HepG2 (cell line): ENCODE measurements around the gene KLHL33. TPM values are rescaled to one million over a fixed set of nuclear protein-coding genes. Genes with fewer than 3 reads are reported as not detected.
A peak's percentile ranks its signal among the peaks of the same experiment; 100 is the strongest.

Experiments
- DDIT3 ChIP-seq: sonication (generic); formaldehyde crosslinking; IDR thresholded peaks from 2 replicates; pipeline ENCODE4 v1.4.0; 2020; ENCODE audit warnings: mild to moderate bottlenecking, missing genetic modification reagents
- FOXK1 ChIP-seq: sonication (generic); formaldehyde crosslinking; IDR thresholded peaks from 2 replicates; pipeline ENCODE4 v1.4.0; 2020; ENCODE audit warnings: low read depth, missing genetic modification reagents, borderline replicate concordance
- MAFF ChIP-seq: IDR thresholded peaks from 2 replicates; pipeline ENCODE4 v1.6.1; 2011; ENCODE audit warnings: low read depth, low read length, improper control_type of control experiment
- MIER3 ChIP-seq: IDR thresholded peaks from 2 replicates; pipeline ENCODE4 v1.6.1; 2016; ENCODE audit warnings: missing compliant biosample characterization, borderline replicate concordance
- NFE2 ChIP-seq: sonication (generic); formaldehyde crosslinking; IDR thresholded peaks from 2 replicates; pipeline ENCODE4 v1.4.0; 2020; ENCODE audit warnings: missing genetic modification reagents
- POLR2A ChIP-seq, 2 experiments: IDR thresholded peaks; 2 replicates each; pipeline ENCODE4 v1.6.1; 2011; ENCODE audit warnings: low read depth in 2 of 2, low read length in 2 of 2, mild to moderate bottlenecking in 1 of 2, moderate library complexity in 1 of 2; ENCODE audit not compliant: insufficient read depth in 1 of 2
- SOX5 ChIP-seq: IDR thresholded peaks from 2 replicates; pipeline ENCODE4 v1.6.1; 2016; ENCODE audit warnings: borderline replicate concordance
- TBL1XR1 ChIP-seq: fragments of 150-350 bp; IDR thresholded peaks from 2 replicates; pipeline ENCODE4 v1.6.1; 2014; ENCODE audit warnings: borderline replicate concordance, low read length; ENCODE audit not compliant: partially characterized antibody
- TEF ChIP-seq: sonication (generic); formaldehyde crosslinking; IDR thresholded peaks from 2 replicates; pipeline ENCODE4 v1.5.0; 2020; ENCODE audit warnings: missing genetic modification reagents
- ZBTB7B ChIP-seq: sonication (generic); formaldehyde crosslinking; IDR thresholded peaks from 2 replicates; pipeline ENCODE4 v1.4.0; 2020; ENCODE audit warnings: missing genetic modification reagents
- ZKSCAN1 ChIP-seq: fragments of 150-350 bp; IDR thresholded peaks from 2 replicates; pipeline ENCODE4 v1.6.1; 2014; ENCODE audit warnings: low read length
- ZNF251 ChIP-seq: sonication (generic); formaldehyde crosslinking; IDR thresholded peaks from 2 replicates; pipeline ENCODE4 v1.9.0; 2021; ENCODE audit warnings: mild to moderate bottlenecking, missing genetic modification reagents
- ZNF484 ChIP-seq: sonication (generic); formaldehyde crosslinking; IDR thresholded peaks from 2 replicates; pipeline ENCODE4 v1.5.1; 2020; ENCODE audit warnings: mild to moderate bottlenecking, low read depth, missing genetic modification reagents, borderline replicate concordance
- ZNF546 ChIP-seq: sonication (generic); formaldehyde crosslinking; conservative IDR thresholded peaks from 2 replicates; pipeline ENCODE4 v1.8.1; 2023; ENCODE audit warnings: mild to moderate bottlenecking, missing genetic modification reagents
- polyA plus RNA-seq, 8 experiments: library from polyadenylated mRNA; depleted of rRNA in 3 of 8; stranded (reverse) in 7 of 8; unstranded in 1 of 8; fragments of >200 nt; fragmentation: Illumina TruSeq in 4 of 8; extraction: Trizol in 4 of 8; gene quantifications; 2 replicates each; pipeline versions ENCODE4 v1.2.1 to v1.2.3, GENCODE V29; 2011 to 2016; ENCODE audit warnings: low read depth in 4 of 8, missing spikeins in 1 of 8, mixed read lengths in 1 of 8; ENCODE audit not compliant: insufficient read depth in 1 of 8
- total RNA-seq, 5 experiments: library from RNA; depleted of rRNA; stranded (reverse); fragments of >200 nt; fragmentation: Illumina TruSeq; extraction: Trizol; gene quantifications; 2 replicates each; pipeline ENCODE4 v1.2.3, GENCODE V29; 2016; ENCODE audit warnings: low read depth in 1 of 5
- TF ChIP-seq, protein P1 (sequence below): IDR thresholded peaks from 2 replicates; pipeline ENCODE4 v1.6.1; 2016; ENCODE audit warnings: mild to moderate bottlenecking
- TF ChIP-seq, protein P2 (sequence below): sonication (generic); formaldehyde crosslinking; IDR thresholded peaks from 2 replicates; pipeline ENCODE4 v1.4.0; 2020; ENCODE audit warnings: mild to moderate bottlenecking, missing genetic modification reagents
- TF ChIP-seq, protein P3 (sequence below): conservative IDR thresholded peaks from 2 replicates; pipeline ENCODE4 v1.6.1; 2018; ENCODE audit warnings: missing genetic modification reagents
- TF ChIP-seq, protein P4 (sequence below): sonication (generic); formaldehyde crosslinking; IDR thresholded peaks from 2 replicates; pipeline ENCODE4 v1.5.1; 2020; ENCODE audit warnings: missing genetic modification reagents, mild to moderate bottlenecking, borderline replicate concordance
- TF ChIP-seq, protein P5 (sequence below): sonication (generic); formaldehyde crosslinking; IDR thresholded peaks from 2 replicates; pipeline ENCODE4 v1.9.0; 2021; ENCODE audit warnings: missing genetic modification reagents, mild to moderate bottlenecking, borderline replicate concordance
- TF ChIP-seq, protein P6 (sequence below): sonication (generic); formaldehyde crosslinking; IDR thresholded peaks from 2 replicates; pipeline ENCODE4 v1.8.1; 2023; ENCODE audit warnings: mild to moderate bottlenecking, missing genetic modification reagents

KLHL33 gene
- total and polyA plus RNA-seq, 2 of the 13 experiments (the other 11 are each of a cell fraction or from before 2014, with no cell fraction given): not detected

- TF ChIP-seq SOX5 (CRISPR knock-in tag) (peak; percentile 13; the same call in 1 of the 2 replicates), DDIT3 (CRISPR knock-in tag) (no peak), ZNF251 (CRISPR knock-in tag) (no peak; the same call in 1 of the 2 replicates), ZNF546 (peak; percentile 49; the same call in 1 of the 2 replicates), ZBTB7B (CRISPR knock-in tag) (peak; percentile 71; the same call in 1 of the 2 replicates), NFE2 (CRISPR knock-in tag) (no peak), POLR2A (IDR thresholded peaks at IDR 0.05; ENCODE audit: insufficient read depth in 1 of 2, low read depth in 2 of 2, low read length in 2 of 2) (peak; percentile 31 to 84; a peak in 3 of 4 replicates), MIER3 (CRISPR knock-in tag) (no peak), MAFF (no peak), TBL1XR1 (no peak), FOXK1 (no peak), ZKSCAN1 (no peak), ZNF484 (CRISPR knock-in tag) (no peak), TEF (no peak)
- TF ChIP-seq, protein P1, sequence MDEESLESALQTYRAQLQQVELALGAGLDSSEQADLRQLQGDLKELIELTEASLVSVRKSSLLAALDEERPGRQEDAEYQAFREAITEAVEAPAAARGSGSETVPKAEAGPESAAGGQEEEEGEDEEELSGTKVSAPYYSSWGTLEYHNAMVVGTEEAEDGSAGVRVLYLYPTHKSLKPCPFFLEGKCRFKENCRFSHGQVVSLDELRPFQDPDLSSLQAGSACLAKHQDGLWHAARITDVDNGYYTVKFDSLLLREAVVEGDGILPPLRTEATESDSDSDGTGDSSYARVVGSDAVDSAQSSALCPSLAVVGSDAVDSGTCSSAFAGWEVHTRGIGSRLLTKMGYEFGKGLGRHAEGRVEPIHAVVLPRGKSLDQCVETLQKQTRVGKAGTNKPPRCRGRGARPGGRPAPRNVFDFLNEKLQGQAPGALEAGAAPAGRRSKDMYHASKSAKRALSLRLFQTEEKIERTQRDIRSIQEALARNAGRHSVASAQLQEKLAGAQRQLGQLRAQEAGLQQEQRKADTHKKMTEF (CRISPR knock-in tag): peak; percentile 89
- TF ChIP-seq, protein P2, sequence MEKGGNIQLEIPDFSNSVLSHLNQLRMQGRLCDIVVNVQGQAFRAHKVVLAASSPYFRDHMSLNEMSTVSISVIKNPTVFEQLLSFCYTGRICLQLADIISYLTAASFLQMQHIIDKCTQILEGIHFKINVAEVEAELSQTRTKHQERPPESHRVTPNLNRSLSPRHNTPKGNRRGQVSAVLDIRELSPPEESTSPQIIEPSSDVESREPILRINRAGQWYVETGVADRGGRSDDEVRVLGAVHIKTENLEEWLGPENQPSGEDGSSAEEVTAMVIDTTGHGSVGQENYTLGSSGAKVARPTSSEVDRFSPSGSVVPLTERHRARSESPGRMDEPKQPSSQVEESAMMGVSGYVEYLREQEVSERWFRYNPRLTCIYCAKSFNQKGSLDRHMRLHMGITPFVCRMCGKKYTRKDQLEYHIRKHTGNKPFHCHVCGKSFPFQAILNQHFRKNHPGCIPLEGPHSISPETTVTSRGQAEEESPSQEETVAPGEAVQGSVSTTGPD: no peak
- TF ChIP-seq, protein P3, sequence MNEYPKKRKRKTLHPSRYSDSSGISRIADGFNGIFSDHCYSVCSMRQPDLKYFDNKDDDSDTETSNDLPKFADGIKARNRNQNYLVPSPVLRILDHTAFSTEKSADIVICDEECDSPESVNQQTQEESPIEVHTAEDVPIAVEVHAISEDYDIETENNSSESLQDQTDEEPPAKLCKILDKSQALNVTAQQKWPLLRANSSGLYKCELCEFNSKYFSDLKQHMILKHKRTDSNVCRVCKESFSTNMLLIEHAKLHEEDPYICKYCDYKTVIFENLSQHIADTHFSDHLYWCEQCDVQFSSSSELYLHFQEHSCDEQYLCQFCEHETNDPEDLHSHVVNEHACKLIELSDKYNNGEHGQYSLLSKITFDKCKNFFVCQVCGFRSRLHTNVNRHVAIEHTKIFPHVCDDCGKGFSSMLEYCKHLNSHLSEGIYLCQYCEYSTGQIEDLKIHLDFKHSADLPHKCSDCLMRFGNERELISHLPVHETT: no peak; the same call in 1 of the 2 replicates
- TF ChIP-seq, protein P4, sequence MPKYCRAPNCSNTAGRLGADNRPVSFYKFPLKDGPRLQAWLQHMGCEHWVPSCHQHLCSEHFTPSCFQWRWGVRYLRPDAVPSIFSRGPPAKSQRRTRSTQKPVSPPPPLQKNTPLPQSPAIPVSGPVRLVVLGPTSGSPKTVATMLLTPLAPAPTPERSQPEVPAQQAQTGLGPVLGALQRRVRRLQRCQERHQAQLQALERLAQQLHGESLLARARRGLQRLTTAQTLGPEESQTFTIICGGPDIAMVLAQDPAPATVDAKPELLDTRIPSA (CRISPR knock-in tag): no peak
- TF ChIP-seq, protein P5, sequence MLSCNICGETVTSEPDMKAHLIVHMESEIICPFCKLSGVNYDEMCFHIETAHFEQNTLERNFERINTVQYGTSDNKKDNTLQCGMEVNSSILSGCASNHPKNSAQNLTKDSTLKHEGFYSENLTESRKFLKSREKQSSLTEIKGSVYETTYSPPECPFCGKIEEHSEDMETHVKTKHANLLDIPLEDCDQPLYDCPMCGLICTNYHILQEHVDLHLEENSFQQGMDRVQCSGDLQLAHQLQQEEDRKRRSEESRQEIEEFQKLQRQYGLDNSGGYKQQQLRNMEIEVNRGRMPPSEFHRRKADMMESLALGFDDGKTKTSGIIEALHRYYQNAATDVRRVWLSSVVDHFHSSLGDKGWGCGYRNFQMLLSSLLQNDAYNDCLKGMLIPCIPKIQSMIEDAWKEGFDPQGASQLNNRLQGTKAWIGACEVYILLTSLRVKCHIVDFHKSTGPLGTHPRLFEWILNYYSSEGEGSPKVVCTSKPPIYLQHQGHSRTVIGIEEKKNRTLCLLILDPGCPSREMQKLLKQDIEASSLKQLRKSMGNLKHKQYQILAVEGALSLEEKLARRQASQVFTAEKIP (CRISPR knock-in tag): no peak
- TF ChIP-seq, protein P6, sequence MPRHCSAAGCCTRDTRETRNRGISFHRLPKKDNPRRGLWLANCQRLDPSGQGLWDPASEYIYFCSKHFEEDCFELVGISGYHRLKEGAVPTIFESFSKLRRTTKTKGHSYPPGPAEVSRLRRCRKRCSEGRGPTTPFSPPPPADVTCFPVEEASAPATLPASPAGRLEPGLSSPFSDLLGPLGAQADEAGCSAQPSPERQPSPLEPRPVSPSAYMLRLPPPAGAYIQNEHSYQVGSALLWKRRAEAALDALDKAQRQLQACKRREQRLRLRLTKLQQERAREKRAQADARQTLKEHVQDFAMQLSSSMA (CRISPR knock-in tag): peak; percentile 82; the same call in 1 of the 2 replicates
Observed at GRCh38 chr14:20412876-20413743, 22.9 kb downstream of the KLHL33 start, which contains the start of gene TEP1 (continued).
